Large intestine (tissue), 3 donors: Measurements from ENCODE around the gene GALNTL6. TPM values are rescaled to one million over a fixed set of nuclear protein-coding genes. Genes with fewer than 3 reads are reported as not detected.
"Not testable (repeated sequence)": the region's sequence is repeated elsewhere in the genome, so short reads cannot be mapped to it uniquely, and the experiment has no call there.

Source experiments
- DNase-seq, 2 donors: peaks; one replicate each; pipeline versions ENCODE4 v3.0.0 to v3.0.0-alpha.2; 2013
- H3K27ac ChIP-seq: one replicate; pipeline ENCODE4 v1.5.1; 2013; ENCODE audit warnings: low read length
- H3K27me3 ChIP-seq: 2 replicates; pipeline ENCODE4 v1.6.1; 2013; ENCODE audit warnings: low read length; ENCODE audit not compliant: control insufficient read depth, insufficient read depth
- H3K36me3 ChIP-seq: 2 replicates; pipeline ENCODE4 v1.6.1; 2013; ENCODE audit warnings: low read length; ENCODE audit not compliant: control insufficient read depth, insufficient read depth
- H3K4me1 ChIP-seq: one replicate; pipeline ENCODE4 v1.6.1; 2013; ENCODE audit warnings: low read length; ENCODE audit not compliant: control insufficient read depth, insufficient read depth
- H3K4me3 ChIP-seq: one replicate; pipeline ENCODE4 v1.5.1; 2013; ENCODE audit warnings: low read length
- H3K9me3 ChIP-seq: one replicate; pipeline ENCODE4 v1.6.1; 2013; ENCODE audit warnings: mild to moderate bottlenecking, low read depth, low read length, moderate library complexity; ENCODE audit not compliant: control insufficient read depth
- WGBS: methylation state at CpG from one replicate; pipeline ENCODE4 v1.1.5; 2013; ENCODE audit warnings: low lambda C conversion rate; ENCODE audit not compliant: insufficient coverage; 5-methylcytosine and 5-hydroxymethylcytosine counted together
- polyA plus RNA-seq: library from polyadenylated mRNA; unstranded; fragments of 120-200 nt; gene quantifications from one replicate; pipeline ENCODE4 v1.2.1, GENCODE V29; 2013

The GALNTL6 gene
- polyA plus RNA-seq, 1 donor = 0.84 TPM

GRCh38 chr4:172953896-172954568, 1140.8 kb downstream of the GALNTL6 start:
- Histone ChIP-seq H3K4me3 (no peak overlapping the region), H3K9me3 (no peaks in the 10 kb centered on the region), H3K4me1 (no peaks in the 10 kb centered on the region), H3K36me3 (no peaks in the 10 kb centered on the region), H3K27me3 (peaks cover 3% of the 10 kb centered on the region), H3K27ac (no peak overlapping the region)
- WGBS = 36% methylated on average over 4 of the region's 5 CpGs
- DNase-seq = peak in 1 of 2 donors; percentile 10

DNA sequence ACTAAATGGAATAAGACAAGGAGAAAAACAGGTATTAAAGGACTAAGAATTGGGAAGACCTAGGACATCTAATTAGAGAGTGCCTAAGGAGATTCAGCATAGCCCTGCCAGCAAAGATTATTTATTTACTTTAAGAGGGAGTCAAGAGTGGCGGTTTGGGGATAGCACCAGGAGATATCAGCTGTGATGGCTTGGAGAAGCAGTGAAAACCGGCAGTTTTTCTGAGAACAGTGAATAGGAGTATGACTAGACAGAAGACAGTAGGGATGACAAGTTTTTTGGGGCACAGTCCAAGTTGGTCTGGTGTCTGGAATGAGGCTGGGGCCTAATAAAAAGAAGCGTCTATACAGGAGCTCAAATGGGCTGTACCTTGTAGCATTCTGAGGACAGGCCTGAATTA, 1143.1 kb downstream of the GALNTL6 start:
- not testable (repeated sequence) for H3K36me3 ChIP-seq, H3K9me3 ChIP-seq, H3K27ac ChIP-seq, H3K4me1 ChIP-seq, DNase-seq, H3K4me3 ChIP-seq, H3K27me3 ChIP-seq
- WGBS = no CpG with 5 or more reads among the region's 3 CpGs

GRCh38 chr4:172957216-172957615, 1144.0 kb downstream of the GALNTL6 start:
- Histone ChIP-seq H3K9me3 (no peaks in the 10 kb centered on the region), H3K4me1 (no peaks in the 10 kb centered on the region), H3K4me3 (no peak overlapping the region), H3K36me3 (no peaks in the 10 kb centered on the region), H3K27ac (no peak overlapping the region), H3K27me3 (no peaks in the 10 kb centered on the region)
- WGBS = 100% methylated on average over 1 of the region's 4 CpGs
- no peak for DNase-seq

- H3K27ac ChIP-seq = no peak overlapping the region
Measured at GRCh38 chr4:172962564-172963353, 1149.6 kb downstream of the GALNTL6 start.

DNA sequence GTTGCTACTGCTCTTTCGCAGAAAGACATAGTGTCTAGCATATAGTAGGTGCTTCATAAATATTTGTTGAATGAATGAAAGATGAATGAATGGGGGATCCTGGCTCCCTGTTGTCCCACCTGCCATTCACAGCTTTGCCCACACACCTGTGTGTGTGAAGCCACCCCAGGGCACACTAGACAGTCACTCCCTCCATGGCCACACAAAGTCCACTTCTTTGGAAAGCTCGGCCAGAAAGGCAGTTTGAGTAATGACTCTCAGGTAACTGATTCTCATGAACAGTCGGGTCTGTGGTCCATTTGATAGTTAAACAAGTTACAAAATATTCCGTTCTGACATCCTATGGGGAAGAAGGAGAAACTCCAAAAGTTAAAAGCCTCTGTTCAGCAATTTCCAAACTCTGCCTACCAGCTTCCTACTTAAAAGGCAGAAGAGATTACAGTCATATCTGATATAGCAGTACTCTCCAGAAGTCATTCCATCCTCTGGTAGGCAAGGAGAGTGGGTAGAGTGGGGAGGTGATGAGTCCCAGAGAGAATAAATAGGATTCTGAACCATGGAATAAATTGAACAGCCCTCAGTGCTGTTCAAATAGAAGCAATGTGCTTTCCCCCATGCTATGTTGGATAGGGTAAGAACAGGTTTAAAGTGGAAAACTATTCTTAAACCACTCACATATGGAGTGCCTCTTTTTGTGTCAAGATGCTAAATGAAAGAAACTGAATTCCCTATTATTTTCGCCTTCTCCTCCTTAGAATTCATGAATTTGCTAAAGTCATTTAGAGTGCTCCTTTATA, 1150.5 kb downstream of the GALNTL6 start:
- H3K27me3 ChIP-seq = no peaks in the 10 kb centered on the region
- H3K27ac ChIP-seq = no peak overlapping the region
- H3K4me3 ChIP-seq = no peak overlapping the region
- WGBS = 100% methylated on average over 1 of the region's 5 CpGs
- H3K36me3 ChIP-seq = no peaks in the 10 kb centered on the region
- DNase-seq = no peak
- no peaks in the 10 kb centered on the region for H3K9me3 ChIP-seq
- H3K4me1 ChIP-seq = no peaks in the 10 kb centered on the region

More at GRCh38 chr4:172962564-172963353, 1149.6 kb downstream of the GALNTL6 start:
- Histone ChIP-seq H3K36me3 (no peaks in the 10 kb centered on the region), H3K27me3 (no peaks in the 10 kb centered on the region), H3K4me1 (no peaks in the 10 kb centered on the region), H3K9me3 (no peaks in the 10 kb centered on the region), H3K4me3 (no peak overlapping the region)
- peak; percentile 27 to 50 for DNase-seq
- 100% methylated on average over 2 of the region's 10 CpGs for WGBS

DNA sequence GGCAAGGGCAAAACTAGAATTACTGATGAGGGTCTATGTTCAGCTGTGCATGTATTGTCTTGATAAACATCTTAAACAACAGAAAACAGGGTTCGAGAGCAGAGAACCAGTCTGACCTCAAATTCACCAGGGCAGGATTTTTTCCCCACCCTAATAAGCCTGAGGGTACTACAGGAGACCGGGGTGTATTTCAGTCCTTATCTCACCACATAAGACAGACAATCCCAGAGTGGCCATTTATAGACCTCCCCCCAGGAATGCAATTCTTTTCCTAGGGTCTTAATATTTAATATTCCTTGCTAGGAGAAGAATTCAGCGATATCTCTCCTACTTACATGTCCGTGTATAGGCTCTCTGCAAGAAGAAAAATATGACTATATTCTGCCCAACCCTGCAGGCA, 1157.0 kb downstream of the GALNTL6 start:
- H3K4me1 ChIP-seq, H3K4me3 ChIP-seq, H3K27ac ChIP-seq, H3K36me3 ChIP-seq, H3K9me3 ChIP-seq, H3K27me3 ChIP-seq, DNase-seq: not testable (repeated sequence)
- 93% methylated on average over 2 of the region's 4 CpGs for WGBS

DNA sequence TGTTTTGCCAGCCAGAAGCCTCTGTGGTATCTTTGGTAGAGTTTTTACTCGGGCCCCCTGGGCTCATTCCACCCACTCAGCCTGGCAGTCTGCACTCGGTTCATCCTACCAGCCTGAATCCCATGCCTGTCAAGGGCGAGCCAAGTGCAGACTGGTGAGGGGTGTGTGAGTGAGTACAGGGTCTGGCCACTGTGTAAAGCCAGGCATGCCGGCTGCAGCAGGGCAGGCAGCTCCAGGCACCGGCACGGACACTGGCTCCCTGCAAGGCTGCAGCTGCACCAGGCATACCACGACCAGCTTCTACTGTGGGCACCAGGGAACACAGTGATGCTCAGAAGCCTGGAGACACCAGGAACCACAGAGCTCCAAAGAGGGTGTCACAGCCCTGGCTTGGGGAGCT, 1161.4 kb downstream of the GALNTL6 start:
- H3K4me3 ChIP-seq = no peak overlapping the region
- H3K4me1 ChIP-seq = no peaks in the 10 kb centered on the region
- H3K9me3 ChIP-seq = no peaks in the 10 kb centered on the region
- WGBS = no CpG with 5 or more reads among the region's 7 CpGs
- DNase-seq = no peak
- H3K36me3 ChIP-seq = no peaks in the 10 kb centered on the region
- H3K27me3 ChIP-seq = no peaks in the 10 kb centered on the region
- no peak overlapping the region for H3K27ac ChIP-seq

DNA sequence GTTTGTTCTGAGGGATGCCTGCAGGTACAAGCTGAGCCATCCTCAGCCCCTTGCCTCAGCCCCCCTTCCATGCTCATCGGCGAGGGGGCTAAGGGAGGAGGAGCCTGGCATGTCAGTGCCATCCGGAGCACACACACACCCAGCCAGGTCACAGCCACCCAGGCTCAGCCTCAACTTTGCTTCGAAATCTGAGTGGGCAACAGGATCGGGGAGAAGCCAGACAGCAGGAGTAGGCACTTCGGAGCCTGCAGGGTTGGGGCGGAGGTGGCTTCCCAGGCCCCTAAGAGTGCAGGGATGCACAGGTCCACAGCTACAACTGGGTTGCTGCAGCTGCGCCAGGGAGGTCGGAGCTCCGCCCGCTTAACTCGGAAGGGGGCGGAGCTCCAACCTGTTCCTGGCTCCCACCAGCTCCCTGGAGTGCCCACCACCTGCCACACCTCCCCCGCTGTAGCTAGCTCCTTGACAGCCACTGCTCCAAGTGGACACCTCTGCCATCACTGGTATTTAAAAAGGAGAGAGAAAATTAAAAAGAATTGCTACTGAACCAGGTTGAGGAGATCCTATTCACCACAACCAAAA, 1162.5 kb downstream of the GALNTL6 start:
- WGBS = no CpG with 5 or more reads among the region's 14 CpGs

DNA sequence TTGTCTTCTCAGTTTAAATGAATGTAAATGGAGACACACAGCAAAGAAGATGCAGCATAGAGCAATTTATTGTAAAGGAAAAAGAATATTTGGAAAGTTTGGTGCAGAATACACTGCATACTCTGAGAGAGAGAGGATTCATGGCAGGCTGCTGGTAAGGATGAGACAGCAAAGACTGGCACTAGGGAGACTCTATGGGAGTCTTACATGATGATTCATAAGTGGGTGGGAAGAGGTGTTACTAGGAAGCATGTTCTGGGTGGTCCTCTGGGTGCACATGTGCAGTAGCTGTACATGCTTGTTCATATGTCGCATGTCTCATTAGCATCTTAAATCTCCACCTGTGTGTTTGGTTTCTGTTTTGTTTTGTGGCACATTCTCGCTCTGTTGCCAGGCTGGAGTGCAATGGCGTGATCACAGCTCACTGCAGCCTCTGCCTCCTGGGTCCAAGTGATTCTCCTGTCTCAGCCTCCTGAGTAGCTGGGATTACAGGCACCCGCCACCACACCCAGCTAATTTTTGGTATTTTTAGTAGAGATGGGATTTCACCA, 1164.4 kb downstream of the GALNTL6 start:
- not testable (repeated sequence) for H3K4me3 ChIP-seq, H3K27me3 ChIP-seq, H3K9me3 ChIP-seq, DNase-seq, H3K36me3 ChIP-seq, H3K4me1 ChIP-seq, H3K27ac ChIP-seq
- no CpG with 5 or more reads among the region's 4 CpGs for WGBS

More for the DNA sequence above, 1162.5 kb downstream of the GALNTL6 start:
- no peak overlapping the region for H3K27ac ChIP-seq
- H3K4me3 ChIP-seq = no peak overlapping the region
- no peaks in the 10 kb centered on the region for H3K4me1 ChIP-seq
- no peak for DNase-seq
- H3K36me3 ChIP-seq = no peaks in the 10 kb centered on the region
- H3K27me3 ChIP-seq = no peaks in the 10 kb centered on the region
- no peaks in the 10 kb centered on the region for H3K9me3 ChIP-seq

GRCh38 chr4:172978848-172979247, 1165.6 kb downstream of the GALNTL6 start:
- Histone ChIP-seq H3K9me3 (peaks cover 3% of the 10 kb centered on the region), H3K27me3 (no peaks in the 10 kb centered on the region), H3K4me3 (no peak overlapping the region), H3K36me3 (no peaks in the 10 kb centered on the region), H3K4me1 (no peaks in the 10 kb centered on the region), H3K27ac (no peak overlapping the region)
- DNase-seq = no peak
- WGBS = no CpG with 5 or more reads among the region's 4 CpGs
